ENCODE results near the gene ILKAP.

ILKAP gene

DNA sequence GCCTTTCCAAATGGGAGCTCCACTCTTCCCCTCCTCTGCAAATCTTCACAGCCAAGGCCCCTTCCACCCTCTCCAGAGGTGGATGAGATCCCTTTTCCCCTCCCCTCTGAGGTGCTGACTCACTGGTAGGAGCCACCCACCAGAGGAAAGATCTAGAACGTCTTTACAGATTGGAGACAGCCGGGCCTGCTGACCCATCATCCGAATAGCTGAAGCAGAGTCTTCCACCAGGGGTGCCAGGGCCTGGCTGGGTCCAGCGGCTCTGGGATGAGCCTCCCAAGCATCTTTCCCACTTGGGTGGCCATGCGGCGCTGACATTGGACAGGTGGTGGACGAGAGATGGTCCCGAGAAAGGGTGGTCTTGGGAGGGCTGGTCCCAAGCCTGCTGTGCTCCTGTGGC is 35.7 kb downstream of the ILKAP start:
- no peaks in the 10 kb centered on the region for H3K27me3 ChIP-seq (ENCODE audit: insufficient read depth, low read length)
- H3F3A ChIP-seq (ENCODE audit: insufficient read depth, low read length), result no peaks in the 10 kb centered on the region
- no peak overlapping the region for H3K9ac ChIP-seq (ENCODE audit: low read length)
- no peaks in the 10 kb centered on the region for H3K9me2 ChIP-seq (ENCODE audit: low read depth, low read length)
- H2AFZ ChIP-seq (ENCODE audit: low read length), result no peak overlapping the region
- H3K4me1 ChIP-seq (ENCODE audit: insufficient read depth, low read length, severe bottlenecking), result no peaks in the 10 kb centered on the region
- H3K4me3 ChIP-seq (ENCODE audit: low read depth, low read length, poor library complexity, severe bottlenecking), result no peak overlapping the region
- peaks cover 38% of the 10 kb centered on the region for H3K36me3 ChIP-seq (ENCODE audit: insufficient read depth, low read length)
- no peak overlapping the region for H3K27ac ChIP-seq (ENCODE audit: low read depth, low read length, poor library complexity, severe bottlenecking)
- TF ChIP-seq, protein P1, sequence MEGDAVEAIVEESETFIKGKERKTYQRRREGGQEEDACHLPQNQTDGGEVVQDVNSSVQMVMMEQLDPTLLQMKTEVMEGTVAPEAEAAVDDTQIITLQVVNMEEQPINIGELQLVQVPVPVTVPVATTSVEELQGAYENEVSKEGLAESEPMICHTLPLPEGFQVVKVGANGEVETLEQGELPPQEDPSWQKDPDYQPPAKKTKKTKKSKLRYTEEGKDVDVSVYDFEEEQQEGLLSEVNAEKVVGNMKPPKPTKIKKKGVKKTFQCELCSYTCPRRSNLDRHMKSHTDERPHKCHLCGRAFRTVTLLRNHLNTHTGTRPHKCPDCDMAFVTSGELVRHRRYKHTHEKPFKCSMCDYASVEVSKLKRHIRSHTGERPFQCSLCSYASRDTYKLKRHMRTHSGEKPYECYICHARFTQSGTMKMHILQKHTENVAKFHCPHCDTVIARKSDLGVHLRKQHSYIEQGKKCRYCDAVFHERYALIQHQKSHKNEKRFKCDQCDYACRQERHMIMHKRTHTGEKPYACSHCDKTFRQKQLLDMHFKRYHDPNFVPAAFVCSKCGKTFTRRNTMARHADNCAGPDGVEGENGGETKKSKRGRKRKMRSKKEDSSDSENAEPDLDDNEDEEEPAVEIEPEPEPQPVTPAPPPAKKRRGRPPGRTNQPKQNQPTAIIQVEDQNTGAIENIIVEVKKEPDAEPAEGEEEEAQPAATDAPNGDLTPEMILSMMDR (IDR thresholded peaks at IDR 0.05; ENCODE audit: low read length), result no peak
- TF ChIP-seq EZH2 (IDR thresholded peaks at IDR 0.05; ENCODE audit: borderline replicate concordance, low read length), result no peak
- H3K79me2 ChIP-seq (ENCODE audit: insufficient read depth, low read length), result no peaks in the 10 kb centered on the region
- H3K9me3 ChIP-seq (ENCODE audit: low read length), result no peaks in the 10 kb centered on the region
- H4K20me1 ChIP-seq (ENCODE audit: insufficient read depth, low read length), result no peaks in the 10 kb centered on the region
- no peak overlapping the region for H3K4me2 ChIP-seq (ENCODE audit: low read length)

DNA sequence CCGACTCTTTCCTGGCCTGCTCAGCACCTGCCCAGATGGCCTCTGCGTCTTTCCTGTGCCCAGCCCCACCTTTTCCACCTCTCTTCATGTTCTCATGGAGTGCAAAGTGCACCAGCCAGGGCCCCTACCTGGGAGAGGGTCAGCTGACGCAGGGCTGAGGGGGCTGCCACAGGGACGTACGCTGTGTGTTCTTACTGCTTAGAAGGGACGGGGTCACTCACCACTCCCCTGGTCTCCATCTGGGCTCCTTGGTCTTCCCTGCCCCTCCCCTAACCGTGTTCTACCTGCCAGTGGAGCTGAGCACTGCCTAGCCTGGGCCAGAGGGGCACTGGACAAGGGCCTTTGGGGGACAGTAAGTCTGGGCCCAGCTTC is 36.2 kb downstream of the ILKAP start:
- H3K79me2 ChIP-seq (ENCODE audit: insufficient read depth, low read length), result no peaks in the 10 kb centered on the region
- H4K20me1 ChIP-seq (ENCODE audit: insufficient read depth, low read length), result no peaks in the 10 kb centered on the region
- no peaks in the 10 kb centered on the region for H3F3A ChIP-seq (ENCODE audit: insufficient read depth, low read length)
- TF ChIP-seq, protein P1 (IDR thresholded peaks at IDR 0.05; ENCODE audit: low read length), result no peak
- no peak for TF ChIP-seq EZH2 (IDR thresholded peaks at IDR 0.05; ENCODE audit: borderline replicate concordance, low read length)
- H3K27me3 ChIP-seq (ENCODE audit: insufficient read depth, low read length), result no peaks in the 10 kb centered on the region
- H3K9ac ChIP-seq (ENCODE audit: low read length), result no peak overlapping the region
- no peak overlapping the region for H3K4me3 ChIP-seq (ENCODE audit: low read depth, low read length, poor library complexity, severe bottlenecking)
- H2AFZ ChIP-seq (ENCODE audit: low read length), result no peak overlapping the region
- no peak overlapping the region for H3K4me2 ChIP-seq (ENCODE audit: low read length)
- H3K27ac ChIP-seq (ENCODE audit: low read depth, low read length, poor library complexity, severe bottlenecking), result no peak overlapping the region
- H3K9me3 ChIP-seq (ENCODE audit: low read length), result no peaks in the 10 kb centered on the region
- H3K36me3 ChIP-seq (ENCODE audit: insufficient read depth, low read length), result peaks cover 34% of the 10 kb centered on the region
- H3K4me1 ChIP-seq (ENCODE audit: insufficient read depth, low read length, severe bottlenecking), result no peaks in the 10 kb centered on the region
- no peaks in the 10 kb centered on the region for H3K9me2 ChIP-seq (ENCODE audit: low read depth, low read length)

DNA sequence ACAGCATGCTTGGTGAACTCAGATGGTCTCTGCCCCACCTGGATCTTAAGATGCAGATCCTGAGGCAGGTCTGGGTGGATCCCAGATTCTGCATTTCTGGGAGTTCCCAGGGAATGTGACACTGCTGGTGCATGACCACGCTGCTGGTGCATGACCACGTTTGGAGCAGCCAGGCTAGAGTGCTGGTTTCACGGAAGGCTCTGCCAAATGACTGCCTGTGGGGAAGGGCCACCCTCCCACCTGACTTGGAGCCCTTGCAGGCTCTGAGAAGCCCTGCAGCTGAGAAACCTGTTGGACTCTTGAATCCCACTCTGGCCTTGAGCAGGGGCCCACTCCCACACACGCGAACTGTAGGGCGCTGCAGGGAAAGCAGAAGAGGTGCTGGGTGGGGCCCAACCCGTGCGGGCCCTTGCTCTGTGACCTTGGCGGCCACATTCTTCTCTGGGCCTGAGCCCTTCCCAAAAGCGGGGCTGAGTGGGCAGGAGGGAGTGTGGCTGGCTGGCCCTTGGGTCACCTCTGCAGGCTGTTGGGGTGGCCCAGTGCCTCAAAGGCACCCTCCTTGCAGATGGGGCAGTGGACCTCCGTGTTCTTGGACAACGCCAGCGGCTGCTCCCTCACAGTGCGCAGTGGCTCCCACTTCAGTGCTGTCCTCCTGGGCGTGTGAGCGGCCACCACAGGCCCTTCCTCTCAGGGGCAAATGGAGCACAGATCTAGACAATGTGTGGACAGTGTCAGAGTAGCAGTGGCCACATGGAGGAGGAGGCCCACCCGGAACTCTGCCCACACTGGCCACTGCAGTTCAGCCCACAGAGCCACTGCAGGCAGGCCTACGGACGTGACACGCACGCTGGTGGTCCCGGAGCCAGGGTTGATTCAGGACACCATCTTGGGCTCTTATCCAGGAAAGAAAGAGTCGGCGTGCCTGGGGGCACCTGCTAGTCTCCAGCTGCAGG is 36.8 kb downstream of the ILKAP start:
- TF ChIP-seq, protein P1 (IDR thresholded peaks at IDR 0.05; ENCODE audit: low read length), result no peak
- TF ChIP-seq EZH2 (IDR thresholded peaks at IDR 0.05; ENCODE audit: borderline replicate concordance, low read length), result no peak
- Histone ChIP-seq H3F3A (ENCODE audit: insufficient read depth, low read length) (no peaks in the 10 kb centered on the region), H3K36me3 (ENCODE audit: insufficient read depth, low read length) (peaks cover 28% of the 10 kb centered on the region), H4K20me1 (ENCODE audit: insufficient read depth, low read length) (no peaks in the 10 kb centered on the region), H3K4me1 (ENCODE audit: insufficient read depth, low read length, severe bottlenecking) (no peaks in the 10 kb centered on the region), H3K27ac (ENCODE audit: low read depth, low read length, poor library complexity, severe bottlenecking) (no peak overlapping the region), H3K9ac (ENCODE audit: low read length) (no peak overlapping the region), H2AFZ (ENCODE audit: low read length) (no peak overlapping the region), H3K27me3 (ENCODE audit: insufficient read depth, low read length) (no peaks in the 10 kb centered on the region), H3K9me3 (ENCODE audit: low read length) (no peaks in the 10 kb centered on the region), H3K4me3 (ENCODE audit: low read depth, low read length, poor library complexity, severe bottlenecking) (no peak overlapping the region), H3K79me2 (ENCODE audit: insufficient read depth, low read length) (no peaks in the 10 kb centered on the region), H3K9me2 (ENCODE audit: low read depth, low read length) (no peaks in the 10 kb centered on the region), H3K4me2 (ENCODE audit: low read length) (no peak overlapping the region)
